ENCODE data around the gene CMSS1. TPM values are rescaled to one million over a fixed set of nuclear protein-coding genes. Genes with fewer than 3 reads are reported as not detected.

The CMSS1 gene
- total RNA-seq, 1 experiment from 2014 or later = 63.7 TPM

DNA sequence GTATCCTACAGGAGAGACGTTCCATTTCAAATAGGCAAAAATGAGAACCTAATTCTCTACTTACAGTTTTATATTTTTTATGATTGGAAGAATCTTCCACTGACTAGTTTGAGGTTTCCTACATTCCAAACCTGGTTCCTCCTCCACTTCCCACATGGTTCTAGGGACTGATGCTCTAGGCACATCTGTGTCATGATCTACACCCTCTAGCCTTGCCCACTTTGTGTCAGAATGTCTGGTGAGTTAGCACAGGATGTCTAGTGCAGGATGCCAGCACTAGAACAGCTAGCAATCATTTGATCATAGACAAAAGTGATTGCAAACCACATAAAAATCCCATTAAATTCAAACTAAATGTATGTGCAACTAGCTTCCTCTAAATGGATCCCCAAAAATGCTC, 323.3 kb downstream of the CMSS1 start:
- peak; percentile 37 for DNase-seq (ENCODE audit: low read depth)

DNA sequence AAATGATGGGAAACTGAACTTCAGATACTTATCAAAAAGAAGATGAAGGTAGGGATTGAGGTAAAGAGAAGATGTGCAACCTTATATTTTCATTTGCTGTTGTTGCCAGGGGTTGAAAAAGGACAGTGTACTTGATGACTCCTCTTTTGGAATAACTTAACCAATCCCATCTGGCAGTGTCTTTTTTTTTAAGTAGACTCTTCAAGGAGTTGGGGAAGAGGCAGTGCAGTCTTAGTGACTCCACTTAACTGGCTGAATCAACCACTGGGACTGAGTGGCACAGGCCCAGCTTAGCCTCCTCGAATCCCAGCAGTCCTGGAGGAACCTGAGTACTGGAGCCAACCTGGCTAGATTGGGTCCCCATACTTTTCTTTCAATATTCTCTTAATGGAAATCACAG, 323.9 kb downstream of the CMSS1 start:
- no peak for DNase-seq (ENCODE audit: low read depth)

DNA sequence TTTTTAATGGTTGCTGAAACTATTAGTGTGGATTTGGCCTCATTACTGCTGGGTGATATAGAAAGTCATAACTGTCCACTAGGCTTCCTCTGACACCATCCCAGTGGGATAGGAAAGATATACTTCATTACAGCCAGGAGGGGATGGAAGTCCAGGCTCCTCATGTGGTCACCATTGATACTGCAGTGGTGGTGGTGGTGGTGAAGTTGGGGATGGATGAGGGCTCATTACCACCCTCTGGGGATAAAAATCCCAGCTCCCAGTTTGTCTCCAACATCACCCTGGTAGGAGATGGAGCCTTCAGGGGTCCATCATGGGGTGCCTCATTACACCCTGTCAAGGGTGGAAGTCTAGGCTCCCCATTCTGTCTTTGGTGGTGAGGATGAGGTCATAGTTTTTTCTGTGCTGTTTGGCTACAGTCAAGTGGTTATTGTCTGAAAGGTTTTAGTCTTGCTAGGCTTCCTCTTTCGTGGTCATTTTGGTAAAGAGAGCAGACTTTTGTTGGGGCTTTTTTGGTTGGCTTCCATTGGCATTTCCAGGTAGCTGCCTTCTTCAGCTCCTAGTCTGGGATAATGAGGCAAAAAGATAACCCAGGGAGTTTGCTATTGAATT, 326.7 kb downstream of the CMSS1 start:
- no peak for DNase-seq (ENCODE audit: low read depth)

GRCh38 chr3:100149130-100149529, 331.5 kb downstream of the CMSS1 start:
- DNase-seq (ENCODE audit: low read depth) = peak; percentile 39

- no peak for DNase-seq (ENCODE audit: low read depth)
Measured at GRCh38 chr3:100149713-100150415, 332.2 kb downstream of the CMSS1 start.

DNA sequence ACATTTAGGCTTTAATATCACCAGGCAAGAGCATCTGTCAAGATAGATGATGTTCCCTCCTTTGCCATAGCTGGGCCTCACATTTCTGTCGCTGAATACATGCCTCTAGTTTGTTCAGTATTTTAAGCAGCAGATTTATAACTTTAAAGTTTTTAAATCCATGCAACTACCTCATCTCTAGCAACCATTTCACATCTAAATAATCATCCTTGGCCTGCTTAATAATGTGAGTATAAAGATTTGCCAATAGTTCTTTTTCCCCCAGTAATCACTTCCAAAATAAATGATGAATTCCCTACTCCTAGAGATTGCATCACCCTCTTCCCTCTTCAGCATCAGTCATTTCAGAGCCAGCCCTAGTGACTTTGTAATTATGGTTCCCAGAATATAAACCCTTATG, 332.8 kb downstream of the CMSS1 start:
- no peak for DNase-seq (ENCODE audit: low read depth)

DNA sequence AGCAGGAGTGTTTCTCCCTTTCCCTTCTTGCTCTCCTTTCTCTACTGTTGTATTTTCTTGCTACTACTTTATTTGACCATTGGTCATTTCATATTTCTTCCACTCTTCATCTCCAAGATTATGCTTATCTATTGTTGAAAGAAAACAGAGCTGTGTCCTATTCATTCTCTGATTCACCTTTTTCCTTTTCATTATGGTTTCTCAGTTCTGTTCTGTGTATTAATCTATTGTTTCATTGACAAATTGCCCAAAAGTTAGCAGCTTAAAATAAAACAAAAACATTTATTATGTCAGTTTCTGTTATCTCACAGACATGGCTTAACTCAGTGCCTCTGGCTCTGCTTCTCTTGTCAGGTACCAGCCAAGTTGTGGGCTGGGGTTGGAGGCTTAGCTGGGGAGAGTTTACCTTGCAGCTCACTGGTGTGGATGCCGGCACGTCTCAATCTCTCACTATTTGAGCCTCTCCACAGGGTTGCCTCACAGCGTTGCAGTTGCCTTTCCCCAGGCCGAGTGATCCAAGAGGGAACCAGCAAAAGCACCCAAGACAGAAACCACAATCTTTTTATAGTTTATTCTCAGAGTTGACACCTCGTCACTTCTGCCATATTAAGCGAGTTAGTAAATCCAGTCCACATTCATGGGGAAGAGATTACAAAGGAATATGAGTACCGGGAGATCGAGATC, 333.5 kb downstream of the CMSS1 start:
- no peak for DNase-seq (ENCODE audit: low read depth)

GRCh38 chr3:100154171-100154570, 336.5 kb downstream of the CMSS1 start:
- DNase-seq (ENCODE audit: low read depth) = no peak

DNA sequence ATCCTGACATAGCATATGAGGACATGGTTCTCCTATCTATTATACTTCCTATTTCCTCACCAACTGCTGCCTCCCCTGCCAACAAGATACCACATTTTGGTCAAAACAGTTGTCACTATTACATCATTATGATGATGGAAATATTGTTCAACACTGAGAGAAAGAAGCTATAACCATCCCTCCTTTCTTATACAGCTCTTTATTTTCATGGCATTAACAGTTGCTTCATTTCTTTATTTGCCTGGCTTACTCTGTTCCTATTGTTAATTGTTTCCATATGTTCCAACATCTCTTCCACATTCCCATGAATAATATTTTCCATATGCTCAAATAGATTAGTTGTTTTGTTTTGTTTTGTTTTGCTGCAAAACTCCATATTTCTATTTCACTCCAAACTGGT, 337.5 kb downstream of the CMSS1 start:
- DNase-seq (ENCODE audit: low read depth) = peak; percentile 70

DNA sequence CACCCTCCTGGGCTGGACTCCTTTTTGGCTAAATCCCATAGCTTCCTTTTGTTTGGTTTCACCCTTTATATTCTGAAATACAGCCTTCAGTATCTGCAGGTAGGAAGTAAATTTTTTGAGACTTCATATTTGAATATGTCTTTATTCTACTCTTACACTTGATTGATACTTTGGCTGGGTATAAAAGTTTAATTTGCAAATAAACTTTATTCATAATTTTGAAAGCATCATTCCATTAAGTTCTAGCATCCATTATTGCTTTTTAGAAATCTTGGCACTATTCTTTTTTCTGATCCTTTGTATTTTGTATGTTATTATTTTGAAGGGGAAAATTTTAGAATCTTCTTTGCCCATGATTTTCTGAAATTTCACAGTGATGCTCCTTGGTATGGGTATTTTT, 337.9 kb downstream of the CMSS1 start:
- no peak for DNase-seq (ENCODE audit: low read depth)

DNA sequence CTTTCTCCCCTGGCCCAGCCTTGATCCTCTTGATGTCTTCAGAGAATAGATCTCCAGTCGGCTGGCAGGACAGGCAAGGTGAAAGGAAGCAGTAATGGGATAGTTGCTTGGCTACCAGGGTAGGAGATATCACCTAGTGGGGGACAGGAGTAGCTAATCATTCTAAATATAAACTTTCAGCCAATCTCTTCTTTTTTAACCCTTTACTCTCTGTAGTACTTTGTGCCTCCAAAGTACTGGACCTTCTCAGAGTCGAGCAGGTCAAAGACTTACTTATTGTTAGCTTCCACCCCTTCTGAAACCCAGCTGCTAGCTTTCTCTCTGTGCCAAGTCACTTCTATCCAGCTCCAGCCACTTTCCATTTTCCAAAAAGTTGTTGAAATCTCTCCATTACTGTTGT, 340.0 kb downstream of the CMSS1 start:
- no peak for DNase-seq (ENCODE audit: low read depth)

GRCh38 chr3:100158918-100159330, 341.3 kb downstream of the CMSS1 start:
- DNase-seq (ENCODE audit: low read depth) = peak; percentile 57

GRCh38 chr3:100159331-100160153, 341.9 kb downstream of the CMSS1 start:
- DNase-seq (ENCODE audit: low read depth) = peak; percentile 54

- no peak for DNase-seq (ENCODE audit: low read depth)
Measured at GRCh38 chr3:100160521-100160920, 342.9 kb downstream of the CMSS1 start.

DNA sequence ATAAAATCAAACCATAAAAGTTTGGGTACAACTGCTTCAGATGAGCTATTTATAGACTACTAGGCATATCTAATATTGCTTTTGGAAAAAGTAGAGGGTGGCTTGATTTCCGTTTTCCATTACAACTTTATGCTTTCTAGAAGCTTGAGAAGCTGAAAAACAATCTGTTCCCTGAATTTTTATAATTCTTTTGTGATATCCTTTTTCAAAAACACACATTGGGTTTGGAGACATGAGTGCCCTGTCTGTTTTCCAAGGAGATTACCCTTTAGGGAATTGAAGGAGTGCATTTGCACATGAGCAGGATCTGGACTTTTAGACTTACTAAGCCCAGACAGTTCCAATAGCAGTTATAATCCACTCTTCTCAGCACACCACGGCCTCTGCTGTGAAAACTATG, 346.1 kb downstream of the CMSS1 start:
- DNase-seq (ENCODE audit: low read depth) = no peak

- DNase-seq (ENCODE audit: low read depth) = no peak
Measured at GRCh38 chr3:100164743-100165142, 347.1 kb downstream of the CMSS1 start.

GRCh38 chr3:100165926-100166550, 348.4 kb downstream of the CMSS1 start:
- no peak for DNase-seq (ENCODE audit: low read depth)

- no peak for DNase-seq (ENCODE audit: low read depth)
Measured at GRCh38 chr3:100169201-100169920, 351.7 kb downstream of the CMSS1 start.

- no peak for DNase-seq (ENCODE audit: low read depth)
Measured at GRCh38 chr3:100170486-100170885, 352.8 kb downstream of the CMSS1 start.

GRCh38 chr3:100171211-100171914, 353.7 kb downstream of the CMSS1 start:
- no peak for DNase-seq (ENCODE audit: low read depth)
